ENCODE results near the gene CHIT1. TPM values are rescaled to one million over a fixed set of nuclear protein-coding genes. Genes with fewer than 3 reads are reported as not detected.
"Not testable (repeated sequence)": the region's sequence is repeated elsewhere in the genome, so short reads cannot be mapped to it uniquely, and the experiment has no call there.

Gene CHIT1
- total and polyA plus RNA-seq, 7 donors = 0.04 to 0.27 (median 0.09) TPM; not detected in 3

DNA sequence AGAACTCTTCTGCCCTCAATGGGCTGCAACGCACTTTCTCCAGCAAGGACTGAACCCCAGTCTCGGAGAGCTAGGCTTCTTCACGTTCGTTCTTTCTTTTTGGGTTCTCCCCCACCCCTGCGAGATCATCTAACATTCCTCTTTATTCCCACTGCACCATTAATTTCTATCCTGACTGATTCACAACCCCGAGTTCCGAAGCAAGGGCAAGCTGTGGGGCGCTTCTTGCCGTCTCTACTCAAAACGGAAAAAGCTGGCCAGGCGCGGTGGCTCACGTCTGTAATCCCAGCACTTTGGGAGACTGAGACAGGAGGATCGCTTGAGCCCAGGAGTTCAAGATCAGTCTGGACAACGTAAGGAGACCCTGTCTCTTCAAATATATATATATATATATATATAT is 38.4 kb upstream of the CHIT1 start:
- intact Hi-C loops (cut with DNase I) = loop anchor here (2.0 to 5.0 kb wide), 4 partner anchors 91 to 229 kb away; partner anchors contain the start of gene MYBPH (in 1 of the 2)
- no peaks in the 10 kb centered on the region for H3K36me3 ChIP-seq (ENCODE audit: insufficient read depth in 1 of 2, low read depth in 1 of 2)
- 41 to 49% (median 45%) methylated on average over 15 of the region's 15 CpGs for WGBS, 3 donors
- peak overlapping the region; percentile 73 for H3K4me3 ChIP-seq
- H3K27me3 ChIP-seq (ENCODE audit: insufficient read depth in 3 of 3, low read length in 2 of 3) = no peaks in the 10 kb centered on the region
- TF ChIP-seq, protein P1, sequence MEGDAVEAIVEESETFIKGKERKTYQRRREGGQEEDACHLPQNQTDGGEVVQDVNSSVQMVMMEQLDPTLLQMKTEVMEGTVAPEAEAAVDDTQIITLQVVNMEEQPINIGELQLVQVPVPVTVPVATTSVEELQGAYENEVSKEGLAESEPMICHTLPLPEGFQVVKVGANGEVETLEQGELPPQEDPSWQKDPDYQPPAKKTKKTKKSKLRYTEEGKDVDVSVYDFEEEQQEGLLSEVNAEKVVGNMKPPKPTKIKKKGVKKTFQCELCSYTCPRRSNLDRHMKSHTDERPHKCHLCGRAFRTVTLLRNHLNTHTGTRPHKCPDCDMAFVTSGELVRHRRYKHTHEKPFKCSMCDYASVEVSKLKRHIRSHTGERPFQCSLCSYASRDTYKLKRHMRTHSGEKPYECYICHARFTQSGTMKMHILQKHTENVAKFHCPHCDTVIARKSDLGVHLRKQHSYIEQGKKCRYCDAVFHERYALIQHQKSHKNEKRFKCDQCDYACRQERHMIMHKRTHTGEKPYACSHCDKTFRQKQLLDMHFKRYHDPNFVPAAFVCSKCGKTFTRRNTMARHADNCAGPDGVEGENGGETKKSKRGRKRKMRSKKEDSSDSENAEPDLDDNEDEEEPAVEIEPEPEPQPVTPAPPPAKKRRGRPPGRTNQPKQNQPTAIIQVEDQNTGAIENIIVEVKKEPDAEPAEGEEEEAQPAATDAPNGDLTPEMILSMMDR (IDR thresholded peaks at IDR 0.05) = no peak
- ATAC-seq (peak in 1 of 4 donors; percentile 3), DNase-seq (no peak)
- no peaks in the 10 kb centered on the region for H3K9me3 ChIP-seq
- H3K4me1 ChIP-seq = peaks cover 36% of the 10 kb centered on the region
- H3K27ac ChIP-seq = peak overlapping the region; percentile 93

DNA sequence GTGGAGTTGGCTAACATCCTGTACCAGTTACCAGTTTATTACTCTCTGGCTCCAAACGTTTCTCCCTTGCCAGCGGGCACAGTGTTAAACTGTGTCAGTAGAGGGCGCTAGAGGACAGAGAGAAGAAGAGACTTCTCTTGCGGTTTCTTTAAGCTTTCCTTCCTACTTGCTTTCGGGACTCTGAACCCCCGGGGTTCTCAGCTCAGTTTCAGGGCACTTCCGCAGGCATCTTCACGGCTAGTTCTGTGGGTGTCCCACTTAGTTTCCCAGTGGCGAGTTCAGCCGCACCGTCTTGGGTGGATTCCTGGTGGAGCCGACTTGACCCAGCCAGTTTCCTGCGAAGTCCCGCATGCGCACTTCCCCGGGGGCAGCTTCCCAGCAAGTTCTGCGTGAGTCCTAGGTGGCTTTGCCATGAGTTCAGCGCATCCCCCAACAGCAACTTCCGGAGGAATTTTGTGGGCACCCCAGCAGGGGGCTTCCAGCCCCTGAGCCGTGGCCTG is 37.9 kb upstream of the CHIT1 start:
- TF ChIP-seq, protein P1 (IDR thresholded peaks at IDR 0.05) = peak; percentile 92
- Histone ChIP-seq H3K27ac (peak overlapping the region; percentile 93), H3K36me3 (ENCODE audit: insufficient read depth in 1 of 2, low read depth in 1 of 2) (no peaks in the 10 kb centered on the region), H3K27me3 (ENCODE audit: insufficient read depth in 3 of 3, low read length in 2 of 3) (no peaks in the 10 kb centered on the region), H3K4me3 (peak overlapping the region; percentile 73), H3K9me3 (no peaks in the 10 kb centered on the region), H3K4me1 (peaks cover 30% of the 10 kb centered on the region)
- peak; percentile 85 to 91 for DNase-seq
- WGBS, 3 donors = 0 to 1% (median 0%) methylated on average over 20 of the region's 20 CpGs
- peak; percentile 75 to 85 (median 80) for ATAC-seq
- intact Hi-C loops (cut with DNase I) = loop anchor here (5.0 kb wide), 3 partner anchors 90 to 225 kb away; partner anchors contain the start of gene MYBPH (in 1 of the 2)

DNA sequence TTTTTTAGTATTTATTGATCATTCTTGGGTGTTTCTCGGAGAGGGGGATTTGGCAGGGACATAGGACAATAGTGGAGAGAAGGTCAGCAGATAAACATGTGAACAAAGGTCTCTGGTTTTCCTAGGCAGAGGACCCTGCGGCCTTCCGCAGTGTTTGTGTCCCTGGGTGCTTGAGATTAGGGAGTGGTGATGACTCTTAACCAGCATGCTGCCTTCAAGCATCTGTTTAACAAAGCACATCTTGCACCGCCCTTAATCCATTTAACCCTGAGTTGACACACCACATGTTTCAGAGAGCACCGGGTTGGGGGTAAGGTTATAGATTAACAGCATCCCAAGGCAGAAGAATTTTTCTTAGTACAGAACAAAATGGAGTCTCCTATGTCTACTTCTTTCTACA is 36.7 kb upstream of the CHIT1 start:
- ATAC-seq; H3K36me3 ChIP-seq (ENCODE audit: insufficient read depth in 1 of 2, low read depth in 1 of 2); DNase-seq; H3K4me3 ChIP-seq; H3K9me3 ChIP-seq; H3K27me3 ChIP-seq (ENCODE audit: insufficient read depth in 3 of 3, low read length in 2 of 3); H3K27ac ChIP-seq: not testable (repeated sequence)
- intact Hi-C loops (cut with DNase I) = loop anchor here (5.0 kb wide), 3 partner anchors 89 to 224 kb away; partner anchors contain the start of gene MYBPH (in 1 of the 2)
- peaks cover 29% of the 10 kb centered on the region for H3K4me1 ChIP-seq
- WGBS, 3 donors = 63 to 73% (median 64%) methylated on average over 3 to 5 of the region's 5 CpGs

DNA sequence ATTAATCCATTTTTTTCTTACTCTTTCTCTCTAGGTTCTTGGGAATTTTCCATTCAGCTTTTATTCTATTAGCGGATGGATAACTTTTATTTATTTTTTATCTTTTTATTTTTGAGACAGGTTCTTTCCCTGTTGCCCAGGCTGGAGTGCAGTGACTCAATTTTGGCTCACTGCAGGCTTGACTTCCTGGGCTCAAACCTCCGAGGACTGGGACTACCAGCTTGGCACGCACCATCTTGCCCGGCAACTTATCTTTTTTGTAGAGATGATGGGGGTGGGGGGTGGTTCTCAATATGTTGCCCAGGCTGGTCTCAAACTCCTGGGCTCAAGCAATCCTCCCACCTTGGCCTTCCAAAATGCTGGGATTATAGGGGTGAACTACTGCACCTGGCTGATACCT is 36.1 kb upstream of the CHIT1 start:
- WGBS, 3 donors = 56 to 74% (median 73%) methylated on average over 4 of the region's 4 CpGs
- no peaks in the 10 kb centered on the region for H3K36me3 ChIP-seq (ENCODE audit: insufficient read depth in 1 of 2, low read depth in 1 of 2)
- ATAC-seq = no peak

DNA sequence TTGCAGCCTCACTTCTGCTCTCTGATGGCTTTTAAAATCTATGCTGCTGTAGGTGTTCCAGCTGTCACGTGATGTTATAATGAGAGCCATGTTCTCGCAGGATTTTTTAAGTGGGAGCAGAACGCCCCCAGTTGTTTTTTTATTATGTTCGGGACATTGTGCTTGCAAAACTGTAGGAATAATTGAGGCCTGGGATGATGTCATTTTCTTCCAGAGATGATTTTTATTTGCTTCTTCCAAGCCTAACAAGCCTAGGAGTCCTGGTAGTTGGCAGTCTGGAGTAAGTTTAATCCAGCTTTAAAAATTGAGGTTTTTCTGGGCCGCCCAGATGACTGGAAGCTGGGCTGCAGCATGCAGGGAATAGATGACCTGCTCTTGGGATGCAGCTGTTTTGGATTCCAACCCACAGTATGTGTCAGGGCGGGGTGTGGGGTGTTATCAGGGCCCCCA is 34.6 kb upstream of the CHIT1 start:
- TF ChIP-seq, protein P1 (IDR thresholded peaks at IDR 0.05) = no peak
- DNase-seq (no peak), ATAC-seq (no peak)
- Histone ChIP-seq H3K9me3 (no peaks in the 10 kb centered on the region), H3K27ac (no peak overlapping the region), H3K36me3 (ENCODE audit: insufficient read depth in 1 of 2, low read depth in 1 of 2) (no peaks in the 10 kb centered on the region), H3K4me1 (peaks cover 10% of the 10 kb centered on the region), H3K4me3 (no peak overlapping the region), H3K27me3 (ENCODE audit: insufficient read depth in 3 of 3, low read length in 2 of 3) (no peaks in the 10 kb centered on the region)
- WGBS, 3 donors = 43 to 63% (median 57%) methylated on average over 6 of the region's 6 CpGs
- intact Hi-C loops (cut with DNase I) = no loop called here

More for the DNA sequence above, 36.1 kb upstream of the CHIT1 start:
- Histone ChIP-seq H3K4me3 (no peak overlapping the region), H3K27me3 (ENCODE audit: insufficient read depth in 3 of 3, low read length in 2 of 3) (no peaks in the 10 kb centered on the region), H3K4me1 (peaks cover 23% of the 10 kb centered on the region), H3K27ac (no peak overlapping the region), H3K9me3 (no peaks in the 10 kb centered on the region)
- intact Hi-C loops (cut with DNase I) = loop anchor here (5.0 kb wide), 3 partner anchors 88 to 223 kb away; partner anchors contain the start of gene MYBPH (in 1 of the 2)
- DNase-seq = no peak
- TF ChIP-seq, protein P1 (IDR thresholded peaks at IDR 0.05) = no peak
